Measurements from ENCODE around the gene CR1. TPM values are rescaled to one million over a fixed set of nuclear protein-coding genes. Genes with fewer than 3 reads are reported as not detected.
"Not testable (repeated sequence)": the region's sequence is repeated elsewhere in the genome, so short reads cannot be mapped to it uniquely, and the experiment has no call there.

Gene CR1
- total and polyA plus RNA-seq, 5 donors from 2014 or later, result 0.02 to 0.94 (median 0.14) TPM

GRCh38 chr1:207639362-207639761, 143.4 kb downstream of the CR1 start:
- H3K27me3 Mint-ChIP-seq, result peaks cover 55% of the 10 kb centered on the region
- DNase-seq; H3K4me3 ChIP-seq (ENCODE audit: low read depth, low read length); H3K36me3 ChIP-seq (ENCODE audit: control insufficient read depth, insufficient read depth, low read length); H3K9me3 Mint-ChIP-seq; H3K27ac ChIP-seq (ENCODE audit: insufficient read depth, low read length, poor library complexity, severe bottlenecking); ATAC-seq (ENCODE audit: low read depth in 2 of 2); H3K9me3 ChIP-seq (ENCODE audit: control insufficient read depth in 2 of 2, low read length in 2 of 2); H3K4me1 Mint-ChIP-seq; H3K4me1 ChIP-seq (ENCODE audit: control insufficient read depth, insufficient read depth, low read length, poor library complexity, severe bottlenecking); H3K27me3 ChIP-seq (ENCODE audit: control insufficient read depth, insufficient read depth, low read length); H3K27ac Mint-ChIP-seq; H3K4me3 Mint-ChIP-seq; H3K36me3 Mint-ChIP-seq: not testable (repeated sequence)

- Histone ChIP-seq H3K4me3 (ENCODE audit: low read depth, low read length) (peak overlapping the region; percentile 3), H3K36me3 (ENCODE audit: control insufficient read depth, insufficient read depth, low read length) (no peaks in the 10 kb centered on the region), H3K27ac (ENCODE audit: insufficient read depth, low read length, poor library complexity, severe bottlenecking) (no peak overlapping the region), H3K9me3 (ENCODE audit: control insufficient read depth in 2 of 2, low read length in 2 of 2) (no peaks in the 10 kb centered on the region), H3K27me3 (ENCODE audit: control insufficient read depth, insufficient read depth, low read length) (peaks cover 9% of the 10 kb centered on the region), H3K4me1 (ENCODE audit: control insufficient read depth, insufficient read depth, low read length, poor library complexity, severe bottlenecking) (peaks cover 9% of the 10 kb centered on the region)
- no peaks in the 10 kb centered on the region for H3K36me3 Mint-ChIP-seq
- H3K4me3 Mint-ChIP-seq, result peak overlapping the region in 3 of 4 donors; percentile 37 to 84 (median 58)
- peaks cover 0 to 5% (median 2%) of the 10 kb centered on the region in 4 donors for H3K4me1 Mint-ChIP-seq
- DNase-seq (no peak), ATAC-seq (ENCODE audit: low read depth in 2 of 2) (no peak)
- H3K9me3 Mint-ChIP-seq, result peaks cover 0 to 1% (median 0%) of the 10 kb centered on the region in 7 donors
- H3K27ac Mint-ChIP-seq, result peak overlapping the region in 1 of 3 donors; percentile 4
- H3K27me3 Mint-ChIP-seq, result peaks cover 74% of the 10 kb centered on the region
Measured at GRCh38 chr1:207644166-207644851, 148.4 kb downstream of the CR1 start.

- Histone ChIP-seq H3K36me3 (ENCODE audit: control insufficient read depth, insufficient read depth, low read length) (no peaks in the 10 kb centered on the region), H3K4me1 (ENCODE audit: control insufficient read depth, insufficient read depth, low read length, poor library complexity, severe bottlenecking) (peaks cover 9% of the 10 kb centered on the region), H3K9me3 (ENCODE audit: control insufficient read depth in 2 of 2, low read length in 2 of 2) (no peaks in the 10 kb centered on the region), H3K27ac (ENCODE audit: insufficient read depth, low read length, poor library complexity, severe bottlenecking) (no peak within 1 kb of the TSS), H3K27me3 (ENCODE audit: control insufficient read depth, insufficient read depth, low read length) (peaks cover 12% of the 10 kb centered on the region), H3K4me3 (ENCODE audit: low read depth, low read length) (peak within 1 kb of the TSS; percentile 40)
- no peaks in the 10 kb centered on the region for H3K36me3 Mint-ChIP-seq
- peak within 1 kb of the TSS in 3 of 4 donors; percentile 58 to 84 (median 72) for H3K4me3 Mint-ChIP-seq
- DNase-seq (peak; percentile 47 to 61 (median 49)), ATAC-seq (ENCODE audit: low read depth in 2 of 2) (peak; percentile 86 to 89)
- H3K9me3 Mint-ChIP-seq, result peaks cover 0 to 1% (median 0%) of the 10 kb centered on the region in 7 donors
- peaks cover 0 to 5% (median 2%) of the 10 kb centered on the region in 4 donors for H3K4me1 Mint-ChIP-seq
- H3K27me3 Mint-ChIP-seq, result peaks cover 66% of the 10 kb centered on the region
- H3K27ac Mint-ChIP-seq, result peak within 1 kb of the TSS in 1 of 3 donors; percentile 4
Measured at GRCh38 chr1:207644852-207645634, 149.1 kb downstream of the CR1 start, which contains the start of gene CR1L. Gene CR1L, plus strand, starts transcription at chr1:207645133. Its CDS starts 101 bp downstream, at chr1:207645234.

GRCh38 chr1:207645635-207646081, 149.7 kb downstream of the CR1 start:
- H3K4me3 ChIP-seq (ENCODE audit: low read depth, low read length), result no peak overlapping the region

GRCh38 chr1:207646171-207646570, 150.2 kb downstream of the CR1 start:
- no peaks in the 10 kb centered on the region for H3K36me3 ChIP-seq (ENCODE audit: control insufficient read depth, insufficient read depth, low read length)
- peaks cover 12% of the 10 kb centered on the region for H3K27me3 ChIP-seq (ENCODE audit: control insufficient read depth, insufficient read depth, low read length)
- no peak for DNase-seq
- H3K27me3 Mint-ChIP-seq, result peaks cover 58% of the 10 kb centered on the region
- ATAC-seq (ENCODE audit: low read depth in 2 of 2), result no peak
- peaks cover 0 to 5% (median 2%) of the 10 kb centered on the region in 4 donors for H3K4me1 Mint-ChIP-seq
- H3K27ac ChIP-seq (ENCODE audit: insufficient read depth, low read length, poor library complexity, severe bottlenecking), result no peak overlapping the region
- H3K9me3 Mint-ChIP-seq, result peaks cover 0 to 1% (median 0%) of the 10 kb centered on the region in 7 donors
- no peaks in the 10 kb centered on the region for H3K9me3 ChIP-seq (ENCODE audit: control insufficient read depth in 2 of 2, low read length in 2 of 2)
- no peak overlapping the region for H3K4me3 ChIP-seq (ENCODE audit: low read depth, low read length)
- H3K27ac Mint-ChIP-seq, result no peak overlapping the region
- peaks cover 9% of the 10 kb centered on the region for H3K4me1 ChIP-seq (ENCODE audit: control insufficient read depth, insufficient read depth, low read length, poor library complexity, severe bottlenecking)
- no peaks in the 10 kb centered on the region for H3K36me3 Mint-ChIP-seq
- peak overlapping the region in 3 of 4 donors; percentile 10 to 65 (median 33) for H3K4me3 Mint-ChIP-seq

More at GRCh38 chr1:207645635-207646081, 149.7 kb downstream of the CR1 start:
- no peak for DNase-seq
- Histone ChIP-seq H3K4me1 (ENCODE audit: control insufficient read depth, insufficient read depth, low read length, poor library complexity, severe bottlenecking) (peaks cover 9% of the 10 kb centered on the region), H3K27me3 (ENCODE audit: control insufficient read depth, insufficient read depth, low read length) (peaks cover 12% of the 10 kb centered on the region), H3K36me3 (ENCODE audit: control insufficient read depth, insufficient read depth, low read length) (no peaks in the 10 kb centered on the region), H3K9me3 (ENCODE audit: control insufficient read depth in 2 of 2, low read length in 2 of 2) (no peaks in the 10 kb centered on the region), H3K27ac (ENCODE audit: insufficient read depth, low read length, poor library complexity, severe bottlenecking) (no peak overlapping the region)
- Mint-ChIP-seq H3K9me3 (peaks cover 0 to 2% (median 0%) of the 10 kb centered on the region in 7 donors), H3K36me3 (no peaks in the 10 kb centered on the region), H3K4me3 (peak overlapping the region in 3 of 4 donors; percentile 10 to 84 (median 72)), H3K27ac (no peak overlapping the region), H3K4me1 (peaks cover 0 to 5% (median 2%) of the 10 kb centered on the region in 4 donors), H3K27me3 (peaks cover 63% of the 10 kb centered on the region)
- ATAC-seq (ENCODE audit: low read depth in 2 of 2), result no peak

- no peak for DNase-seq
- Mint-ChIP-seq H3K4me1 (peaks cover 0 to 5% (median 2%) of the 10 kb centered on the region in 4 donors), H3K9me3 (peaks cover 0 to 1% (median 0%) of the 10 kb centered on the region in 7 donors), H3K4me3 (peak overlapping the region in 2 of 4 donors; percentile 21 to 32), H3K27ac (no peak overlapping the region), H3K36me3 (no peaks in the 10 kb centered on the region), H3K27me3 (peaks cover 55% of the 10 kb centered on the region)
- Histone ChIP-seq H3K27me3 (ENCODE audit: control insufficient read depth, insufficient read depth, low read length) (peaks cover 12% of the 10 kb centered on the region), H3K4me3 (ENCODE audit: low read depth, low read length) (no peak overlapping the region), H3K27ac (ENCODE audit: insufficient read depth, low read length, poor library complexity, severe bottlenecking) (no peak overlapping the region), H3K36me3 (ENCODE audit: control insufficient read depth, insufficient read depth, low read length) (no peaks in the 10 kb centered on the region), H3K4me1 (ENCODE audit: control insufficient read depth, insufficient read depth, low read length, poor library complexity, severe bottlenecking) (peaks cover 9% of the 10 kb centered on the region), H3K9me3 (ENCODE audit: control insufficient read depth in 2 of 2, low read length in 2 of 2) (no peaks in the 10 kb centered on the region)
- ATAC-seq (ENCODE audit: low read depth in 2 of 2), result no peak
Measured at GRCh38 chr1:207646944-207647579, 151.1 kb downstream of the CR1 start.

GRCh38 chr1:207647671-207648333, 151.8 kb downstream of the CR1 start:
- Histone ChIP-seq H3K27ac (ENCODE audit: insufficient read depth, low read length, poor library complexity, severe bottlenecking) (no peak overlapping the region), H3K4me1 (ENCODE audit: control insufficient read depth, insufficient read depth, low read length, poor library complexity, severe bottlenecking) (peaks cover 9% of the 10 kb centered on the region), H3K36me3 (ENCODE audit: control insufficient read depth, insufficient read depth, low read length) (no peaks in the 10 kb centered on the region), H3K4me3 (ENCODE audit: low read depth, low read length) (no peak overlapping the region), H3K9me3 (ENCODE audit: control insufficient read depth in 2 of 2, low read length in 2 of 2) (no peaks in the 10 kb centered on the region), H3K27me3 (ENCODE audit: control insufficient read depth, insufficient read depth, low read length) (peaks cover 9% of the 10 kb centered on the region)
- peak overlapping the region in 1 of 3 donors; percentile 53 for H3K27ac Mint-ChIP-seq
- no peak for DNase-seq
- peak overlapping the region in 1 of 4 donors; percentile 21 for H3K4me3 Mint-ChIP-seq
- no peaks in the 10 kb centered on the region for H3K36me3 Mint-ChIP-seq
- ATAC-seq (ENCODE audit: low read depth in 2 of 2), result no peak
- H3K4me1 Mint-ChIP-seq, result peaks cover 0 to 5% (median 2%) of the 10 kb centered on the region in 4 donors
- peaks cover 0 to 1% (median 0%) of the 10 kb centered on the region in 7 donors for H3K9me3 Mint-ChIP-seq
- peaks cover 56% of the 10 kb centered on the region for H3K27me3 Mint-ChIP-seq

Data from CD4-positive, CD25-positive, alpha-beta regulatory T cell (primary cell).